ENCODE measurements around the gene NUCB1. TPM values are rescaled to one million over a fixed set of nuclear protein-coding genes. Genes with fewer than 3 reads are reported as not detected.

The NUCB1 gene
- polyA plus RNA-seq, 2 donors: 88.2 to 116 TPM

DNA sequence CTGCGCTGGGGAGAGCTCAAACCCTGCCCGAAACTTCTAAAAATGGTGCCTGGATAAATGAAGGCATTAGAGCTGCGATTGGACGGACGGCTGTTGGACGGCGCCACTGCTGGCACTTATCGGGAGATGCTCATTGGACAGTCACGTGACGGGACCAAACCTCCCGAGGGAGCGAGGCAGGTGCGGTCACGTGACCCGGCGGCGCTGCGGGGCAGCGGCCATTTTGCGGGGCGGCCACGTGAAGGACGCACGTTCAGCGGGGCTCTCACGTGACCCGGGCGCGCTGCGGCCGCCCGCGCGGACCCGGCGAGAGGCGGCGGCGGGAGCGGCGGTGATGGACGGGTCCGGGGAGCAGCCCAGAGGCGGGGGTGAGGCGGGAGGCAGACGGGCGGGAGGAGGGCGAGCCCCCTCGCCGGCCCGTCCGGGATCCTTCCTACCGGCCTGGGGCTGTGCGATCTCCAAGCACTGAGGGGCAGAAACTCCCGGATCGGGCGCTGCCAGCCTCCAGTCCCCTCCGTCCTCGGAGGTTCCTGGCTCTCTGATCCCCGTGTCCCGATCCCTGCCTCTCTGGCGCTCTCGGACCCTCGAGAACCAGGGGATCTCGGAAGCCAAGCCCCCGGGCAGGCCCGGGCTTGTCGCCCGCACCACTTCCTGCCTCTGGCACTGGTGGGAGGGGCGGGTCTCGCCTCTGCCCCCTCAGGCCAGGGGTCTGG is 54.6 kb downstream of the NUCB1 start, which contains the start of gene BAX:
TSS of gene BAX (plus strand) at position 281 of the 713 bp plus-strand sequence. CDS start at position 335, 54 bp downstream.
- 0% methylated on average over 38 to 71 of the region's 71 CpGs for WGBS, 2 donors
- no peaks in the 10 kb centered on the region for H3K27me3 ChIP-seq (ENCODE audit: control insufficient read depth in 1 of 2, insufficient read depth in 2 of 2, low read length in 2 of 2)
- peaks cover 0 to 3% of the 10 kb centered on the region in 2 donors for H3K36me3 ChIP-seq (ENCODE audit: control insufficient read depth in 2 of 2, insufficient read depth in 2 of 2, low read length in 1 of 2)
- peaks cover 8 to 10% of the 10 kb centered on the region in 2 donors for H3K4me1 ChIP-seq (ENCODE audit: control insufficient read depth in 2 of 2, insufficient read depth in 2 of 2, low read length in 1 of 2)
- no peaks in the 10 kb centered on the region for H3K9me3 ChIP-seq (ENCODE audit: control insufficient read depth in 2 of 2, insufficient read depth in 1 of 2, low read depth in 1 of 2, low read length in 1 of 2)
- H3K4me3 ChIP-seq (ENCODE audit: low read depth in 1 of 2, low read length in 2 of 2): peak within 1 kb of the TSS; percentile 79 to 92
- peak within 1 kb of the TSS; percentile 73 to 83 for H3K27ac ChIP-seq (ENCODE audit: low read depth in 2 of 2, low read length in 1 of 2)

DNA sequence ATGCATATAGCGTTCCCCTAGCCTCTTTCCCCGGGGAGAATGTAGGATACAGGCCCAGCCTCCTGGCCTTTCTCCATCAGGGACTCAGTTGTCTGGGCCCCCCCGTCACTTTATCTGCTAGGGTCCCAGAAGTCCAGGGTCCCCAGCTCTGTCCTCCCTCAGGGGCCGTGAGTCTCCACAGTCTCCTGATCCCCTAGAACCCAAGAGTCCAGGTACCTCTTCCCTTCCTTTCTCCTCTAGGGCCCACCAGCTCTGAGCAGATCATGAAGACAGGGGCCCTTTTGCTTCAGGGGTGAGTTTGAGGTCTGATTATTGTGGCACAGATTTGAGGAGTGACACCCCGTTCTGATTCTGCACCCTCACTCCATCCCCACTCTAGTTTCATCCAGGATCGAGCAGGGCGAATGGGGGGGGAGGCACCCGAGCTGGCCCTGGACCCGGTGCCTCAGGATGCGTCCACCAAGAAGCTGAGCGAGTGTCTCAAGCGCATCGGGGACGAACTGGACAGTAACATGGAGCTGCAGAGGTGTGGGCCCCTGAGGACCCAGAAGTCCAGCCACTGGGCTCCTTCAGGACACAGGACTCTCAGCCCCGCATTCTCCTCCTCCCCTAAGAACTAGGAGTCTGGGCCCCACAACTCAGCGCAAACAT is 55.3 kb downstream of the NUCB1 start:
- Histone ChIP-seq H3K4me3 (ENCODE audit: low read depth in 1 of 2, low read length in 2 of 2) (peak overlapping the region; percentile 79 to 92), H3K36me3 (ENCODE audit: control insufficient read depth in 2 of 2, insufficient read depth in 2 of 2, low read length in 1 of 2) (peaks cover 0 to 3% of the 10 kb centered on the region in 2 donors), H3K9me3 (ENCODE audit: control insufficient read depth in 2 of 2, insufficient read depth in 1 of 2, low read depth in 1 of 2, low read length in 1 of 2) (no peaks in the 10 kb centered on the region), H3K27ac (ENCODE audit: low read depth in 2 of 2, low read length in 1 of 2) (peak overlapping the region; percentile 60 to 68), H3K27me3 (ENCODE audit: control insufficient read depth in 1 of 2, insufficient read depth in 2 of 2, low read length in 2 of 2) (no peaks in the 10 kb centered on the region), H3K4me1 (ENCODE audit: control insufficient read depth in 2 of 2, insufficient read depth in 2 of 2, low read length in 1 of 2) (peaks cover 8 to 10% of the 10 kb centered on the region in 2 donors)
- WGBS, 2 donors: 52 to 55% methylated on average over 16 of the region's 16 CpGs

DNA sequence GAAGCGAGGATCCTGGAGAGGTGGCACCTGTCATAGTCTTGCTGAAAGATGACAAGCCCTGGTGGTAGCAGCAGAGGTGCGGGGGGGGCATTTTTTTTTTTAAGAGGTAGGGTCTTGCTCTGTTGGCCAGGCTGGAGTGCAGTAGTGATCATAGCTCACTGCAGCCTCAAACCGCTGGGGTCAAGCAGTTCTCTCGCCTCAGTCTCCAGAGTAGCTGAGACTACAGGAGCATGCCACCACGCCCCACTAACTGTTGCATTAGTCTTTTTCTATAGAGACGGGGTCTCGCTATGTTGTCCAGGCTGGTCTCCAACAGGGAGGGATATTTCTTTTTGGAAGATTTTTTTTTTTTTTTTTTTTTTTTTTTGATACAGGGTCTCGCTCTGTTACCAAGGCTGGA is 57.9 kb downstream of the NUCB1 start:
- 97 to 99% methylated on average over 8 of the region's 8 CpGs for WGBS, 2 donors
- Histone ChIP-seq H3K36me3 (ENCODE audit: control insufficient read depth in 2 of 2, insufficient read depth in 2 of 2, low read length in 1 of 2) (peaks cover 0 to 3% of the 10 kb centered on the region in 2 donors), H3K27me3 (ENCODE audit: control insufficient read depth in 1 of 2, insufficient read depth in 2 of 2, low read length in 2 of 2) (no peaks in the 10 kb centered on the region), H3K4me1 (ENCODE audit: control insufficient read depth in 2 of 2, insufficient read depth in 2 of 2, low read length in 1 of 2) (peaks cover 11 to 19% of the 10 kb centered on the region in 2 donors), H3K9me3 (ENCODE audit: control insufficient read depth in 2 of 2, insufficient read depth in 1 of 2, low read depth in 1 of 2, low read length in 1 of 2) (no peaks in the 10 kb centered on the region), H3K4me3 (ENCODE audit: low read depth in 1 of 2, low read length in 2 of 2) (no peak overlapping the region), H3K27ac (ENCODE audit: low read depth in 2 of 2, low read length in 1 of 2) (no peak overlapping the region)

DNA sequence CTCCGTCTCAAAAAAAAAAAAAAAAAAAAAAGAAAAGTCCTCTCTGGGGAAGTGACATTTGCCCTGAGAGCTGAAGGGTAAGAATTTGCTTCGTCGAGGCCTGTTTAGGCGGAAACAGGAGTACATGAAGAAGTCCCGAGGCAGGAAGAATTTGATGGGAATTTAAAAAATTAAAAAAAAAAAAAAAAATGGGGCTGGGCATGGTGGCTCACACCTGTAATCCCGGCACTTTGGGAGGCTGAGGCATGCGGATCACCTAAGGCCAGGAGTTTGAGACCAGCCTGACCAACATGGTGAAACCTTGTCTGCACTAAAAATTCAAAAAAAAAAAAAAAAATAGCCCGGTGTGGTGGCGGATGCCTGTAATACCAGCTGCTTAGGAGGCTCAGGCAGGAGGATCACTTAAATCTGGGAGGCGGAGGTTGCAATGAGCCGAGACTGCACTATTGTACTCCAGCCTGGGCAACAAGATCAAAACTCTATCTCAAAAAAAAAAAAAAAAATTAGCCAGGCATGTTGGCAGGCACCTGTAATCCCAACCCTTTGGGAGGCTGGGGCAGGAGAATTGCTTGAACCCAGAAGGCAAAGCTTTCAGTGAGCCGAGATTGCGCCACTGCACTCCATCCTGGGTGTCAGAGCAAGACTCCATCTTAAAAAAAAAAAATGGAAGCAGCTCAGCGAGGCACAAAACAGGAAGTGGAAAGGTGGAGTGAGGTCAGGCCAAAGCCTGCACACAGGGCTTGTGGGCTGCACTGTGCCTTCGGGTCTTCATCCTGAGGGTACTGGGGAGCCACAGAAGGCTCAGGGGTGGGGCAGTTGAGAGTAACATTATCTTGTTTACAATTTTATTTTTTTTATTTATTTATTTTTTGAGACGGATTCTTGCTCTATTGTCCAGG is 59.5 kb downstream of the NUCB1 start:
- H3K27ac ChIP-seq (ENCODE audit: low read depth in 2 of 2, low read length in 1 of 2): no peak overlapping the region

DNA sequence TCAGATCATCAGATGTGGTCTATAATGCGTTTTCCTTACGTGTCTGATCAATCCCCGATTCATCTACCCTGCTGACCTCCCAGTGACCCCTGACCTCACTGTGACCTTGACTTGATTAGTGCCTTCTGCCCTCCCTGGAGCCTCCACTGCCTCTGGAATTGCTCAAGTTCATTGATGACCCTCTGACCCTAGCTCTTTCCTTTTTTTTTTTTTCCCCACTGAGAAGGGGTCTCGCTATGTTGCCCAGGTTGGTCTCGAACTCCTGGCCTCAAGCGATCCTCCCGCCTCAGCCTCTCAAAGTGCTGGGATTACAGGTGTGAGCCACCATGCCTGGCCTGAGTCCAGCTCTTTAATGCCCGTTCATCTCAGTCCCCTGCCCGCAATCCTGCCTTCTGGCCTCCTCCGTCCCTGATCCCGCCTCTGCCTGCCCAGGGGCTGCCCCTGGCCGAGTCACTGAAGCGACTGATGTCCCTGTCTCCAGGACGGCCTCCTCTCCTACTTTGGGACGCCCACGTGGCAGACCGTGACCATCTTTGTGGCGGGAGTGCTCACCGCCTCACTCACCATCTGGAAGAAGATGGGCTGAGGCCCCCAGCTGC is 61.0 kb downstream of the NUCB1 start:
- WGBS, 2 donors: 82% methylated on average over 18 to 19 of the region's 19 CpGs
- H3K36me3 ChIP-seq (ENCODE audit: control insufficient read depth in 2 of 2, insufficient read depth in 2 of 2, low read length in 1 of 2): peaks cover 0 to 1% of the 10 kb centered on the region in 2 donors
- no peaks in the 10 kb centered on the region for H3K27me3 ChIP-seq (ENCODE audit: control insufficient read depth in 1 of 2, insufficient read depth in 2 of 2, low read length in 2 of 2)
- peak overlapping the region in 1 of 2 donors; percentile 13 for H3K27ac ChIP-seq (ENCODE audit: low read depth in 2 of 2, low read length in 1 of 2)
- no peak overlapping the region for H3K4me3 ChIP-seq (ENCODE audit: low read depth in 1 of 2, low read length in 2 of 2)
- H3K9me3 ChIP-seq (ENCODE audit: control insufficient read depth in 2 of 2, insufficient read depth in 1 of 2, low read depth in 1 of 2, low read length in 1 of 2): no peaks in the 10 kb centered on the region
- peaks cover 4 to 28% of the 10 kb centered on the region in 2 donors for H3K4me1 ChIP-seq (ENCODE audit: control insufficient read depth in 2 of 2, insufficient read depth in 2 of 2, low read length in 1 of 2)

More for the DNA sequence above, 59.5 kb downstream of the NUCB1 start:
- Histone ChIP-seq H3K4me3 (ENCODE audit: low read depth in 1 of 2, low read length in 2 of 2) (no peak overlapping the region), H3K27me3 (ENCODE audit: control insufficient read depth in 1 of 2, insufficient read depth in 2 of 2, low read length in 2 of 2) (no peaks in the 10 kb centered on the region), H3K9me3 (ENCODE audit: control insufficient read depth in 2 of 2, insufficient read depth in 1 of 2, low read depth in 1 of 2, low read length in 1 of 2) (no peaks in the 10 kb centered on the region), H3K4me1 (ENCODE audit: control insufficient read depth in 2 of 2, insufficient read depth in 2 of 2, low read length in 1 of 2) (peaks cover 11 to 30% of the 10 kb centered on the region in 2 donors), H3K36me3 (ENCODE audit: control insufficient read depth in 2 of 2, insufficient read depth in 2 of 2, low read length in 1 of 2) (peaks cover 0 to 3% of the 10 kb centered on the region in 2 donors)
- 83 to 87% methylated on average over 16 of the region's 16 CpGs for WGBS, 2 donors

DNA sequence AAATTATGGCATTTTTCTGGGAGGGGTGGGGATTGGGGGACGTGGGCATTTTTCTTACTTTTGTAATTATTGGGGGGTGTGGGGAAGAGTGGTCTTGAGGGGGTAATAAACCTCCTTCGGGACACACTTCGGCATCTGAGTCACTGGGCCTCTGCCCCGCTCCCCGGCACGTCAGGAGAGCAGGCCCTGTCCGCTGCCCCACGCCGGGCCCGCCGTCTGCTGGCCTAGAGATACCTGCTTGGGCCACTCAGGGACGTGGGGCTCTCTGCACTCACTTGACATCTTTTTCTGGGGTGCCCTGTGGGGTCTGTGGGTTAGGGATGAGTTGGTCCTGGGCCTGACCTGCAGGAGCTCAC is 61.5 kb downstream of the NUCB1 start:
- Histone ChIP-seq H3K36me3 (ENCODE audit: control insufficient read depth in 2 of 2, insufficient read depth in 2 of 2, low read length in 1 of 2) (peaks cover 0 to 5% of the 10 kb centered on the region in 2 donors), H3K4me1 (ENCODE audit: control insufficient read depth in 2 of 2, insufficient read depth in 2 of 2, low read length in 1 of 2) (peaks cover 4 to 28% of the 10 kb centered on the region in 2 donors), H3K27me3 (ENCODE audit: control insufficient read depth in 1 of 2, insufficient read depth in 2 of 2, low read length in 2 of 2) (no peaks in the 10 kb centered on the region), H3K9me3 (ENCODE audit: control insufficient read depth in 2 of 2, insufficient read depth in 1 of 2, low read depth in 1 of 2, low read length in 1 of 2) (no peaks in the 10 kb centered on the region), H3K4me3 (ENCODE audit: low read depth in 1 of 2, low read length in 2 of 2) (no peak overlapping the region), H3K27ac (ENCODE audit: low read depth in 2 of 2, low read length in 1 of 2) (peak overlapping the region in 1 of 2 donors; percentile 76)
- WGBS, 2 donors: 85% methylated on average over 12 of the region's 12 CpGs

DNA sequence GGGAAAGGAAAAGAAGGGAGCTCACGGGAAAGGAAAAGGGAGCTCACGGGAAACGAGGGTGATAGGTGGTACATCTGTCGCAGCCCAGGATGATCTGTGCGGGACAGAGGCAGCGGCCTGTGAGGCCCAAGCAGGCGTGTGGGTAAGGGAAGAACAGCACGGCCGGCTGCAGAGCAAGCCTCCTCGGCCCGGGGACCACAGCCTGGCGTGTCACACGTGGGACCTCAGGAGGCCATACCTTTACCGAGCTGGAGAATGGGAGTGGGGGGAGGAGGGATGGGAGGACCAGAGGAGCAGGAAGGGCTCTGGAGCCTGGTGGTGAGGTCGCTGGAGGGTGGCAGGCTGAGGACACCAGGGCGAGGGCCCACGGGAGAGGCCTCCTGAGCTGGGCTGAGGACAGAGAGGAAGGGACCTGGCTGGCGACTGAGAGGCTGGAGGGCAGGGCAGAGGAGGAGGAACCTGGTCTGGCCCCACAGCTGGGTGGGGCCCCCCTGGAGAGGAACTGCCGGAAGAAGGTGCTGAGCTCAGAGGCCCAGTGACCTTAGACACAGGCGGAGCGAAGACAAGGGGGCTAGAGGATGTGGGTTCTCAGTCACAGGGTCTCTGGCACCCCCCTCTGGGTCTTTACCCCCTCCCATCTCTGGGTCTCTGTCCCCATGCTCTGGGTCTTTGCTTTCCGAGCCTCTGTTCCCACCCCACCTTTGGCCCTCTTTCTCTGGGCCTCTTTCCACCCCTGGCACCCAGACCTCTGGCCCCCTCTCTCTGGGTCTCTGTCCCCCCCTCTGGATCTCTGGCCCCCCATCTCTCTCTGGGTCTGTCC is 62.1 kb downstream of the NUCB1 start:
- Histone ChIP-seq H3K9me3 (ENCODE audit: control insufficient read depth in 2 of 2, insufficient read depth in 1 of 2, low read depth in 1 of 2, low read length in 1 of 2) (no peaks in the 10 kb centered on the region), H3K4me1 (ENCODE audit: control insufficient read depth in 2 of 2, insufficient read depth in 2 of 2, low read length in 1 of 2) (peaks cover 4 to 28% of the 10 kb centered on the region in 2 donors), H3K36me3 (ENCODE audit: control insufficient read depth in 2 of 2, insufficient read depth in 2 of 2, low read length in 1 of 2) (peaks cover 0 to 8% of the 10 kb centered on the region in 2 donors), H3K27ac (ENCODE audit: low read depth in 2 of 2, low read length in 1 of 2) (peak overlapping the region; percentile 76 to 83), H3K4me3 (ENCODE audit: low read depth in 1 of 2, low read length in 2 of 2) (no peak overlapping the region), H3K27me3 (ENCODE audit: control insufficient read depth in 1 of 2, insufficient read depth in 2 of 2, low read length in 2 of 2) (no peaks in the 10 kb centered on the region)
- WGBS, 2 donors: 48 to 58% methylated on average over 22 of the region's 22 CpGs

DNA sequence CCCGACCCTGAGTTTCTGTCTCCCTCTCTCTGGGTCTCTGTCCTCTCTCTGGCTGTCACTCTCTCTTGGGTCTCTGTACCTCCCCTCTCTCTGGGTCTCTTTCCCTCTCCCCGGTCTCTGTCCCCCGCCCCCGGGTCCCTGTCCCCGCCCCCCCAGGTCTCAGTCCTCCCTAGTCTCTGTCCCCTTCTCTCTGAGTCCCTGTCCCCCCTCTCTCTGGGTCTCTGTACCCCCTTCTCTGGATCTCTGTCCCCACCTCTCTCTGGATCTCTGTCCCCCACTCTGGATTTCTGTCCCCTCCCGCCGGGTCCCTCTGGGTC is 62.7 kb downstream of the NUCB1 start:
- peak overlapping the region; percentile 83 to 93 for H3K27ac ChIP-seq (ENCODE audit: low read depth in 2 of 2, low read length in 1 of 2)
- peaks cover 0 to 8% of the 10 kb centered on the region in 2 donors for H3K36me3 ChIP-seq (ENCODE audit: control insufficient read depth in 2 of 2, insufficient read depth in 2 of 2, low read length in 1 of 2)
- WGBS, 2 donors: 60% methylated on average over 6 to 7 of the region's 7 CpGs
- no peaks in the 10 kb centered on the region for H3K9me3 ChIP-seq (ENCODE audit: control insufficient read depth in 2 of 2, insufficient read depth in 1 of 2, low read depth in 1 of 2, low read length in 1 of 2)
- H3K4me3 ChIP-seq (ENCODE audit: low read depth in 1 of 2, low read length in 2 of 2): no peak overlapping the region
- peaks cover 4 to 28% of the 10 kb centered on the region in 2 donors for H3K4me1 ChIP-seq (ENCODE audit: control insufficient read depth in 2 of 2, insufficient read depth in 2 of 2, low read length in 1 of 2)
- no peaks in the 10 kb centered on the region for H3K27me3 ChIP-seq (ENCODE audit: control insufficient read depth in 1 of 2, insufficient read depth in 2 of 2, low read length in 2 of 2)

Measured in esophagus (tissue), 2 donors.